H1 (cell line): ENCODE results near the gene TXNDC11. TPM values are rescaled to one million over a fixed set of nuclear protein-coding genes. Genes with fewer than 3 reads are reported as not detected.

Experiments used
- CTCF ChIA-PET: fragments of 300-600 bp; sonication (Branson Sonifier 250); formaldehyde crosslinking; loops from one replicate; lab custom pipeline; 2021; ENCODE audit not compliant: partially characterized antibody; lab: Charles Lee
- POLR2A ChIA-PET: fragments of 300-600 bp; sonication (Branson Sonifier 250); formaldehyde crosslinking; loops from one replicate; lab custom pipeline; 2021; ENCODE audit warnings: inconsistent platforms; ENCODE audit not compliant: partially characterized antibody; lab: Charles Lee
- DNase-seq, 2 experiments: peaks; one replicate each; pipeline versions ENCODE4 v3.0.0 to v3.0.0-alpha.2; 2010 to 2022; ENCODE audit warnings: low spot score in 2 of 2, low read depth in 1 of 2, mixed read lengths in 1 of 2
- FAIRE-seq: peaks from 2 replicates; lab custom pipeline; 2011; peaks lifted over from hg19 to GRCh38; lab: Jason Lieb, UNC
- H2AFZ ChIP-seq: 2 replicates; pipeline ENCODE4 v1.8.1; 2012; ENCODE audit warnings: low read length, inconsistent platforms
- H2AK5ac ChIP-seq: 2 replicates; pipeline ENCODE4 v1.6.1; 2013; ENCODE audit warnings: low read depth, low read length
- H2BK120ac ChIP-seq: replicated peaks from 2 replicates; pipeline ENCODE3; 2013; ENCODE audit warnings: low read depth, low read length, inconsistent platforms
- H2BK12ac ChIP-seq: 2 replicates; pipeline ENCODE4 v1.6.1; 2013; ENCODE audit warnings: low read depth, low read length
- H2BK15ac ChIP-seq: 2 replicates; pipeline ENCODE4 v1.6.1; 2013; ENCODE audit warnings: low read length
- H2BK20ac ChIP-seq: 2 replicates; pipeline ENCODE4 v1.6.1; 2013; ENCODE audit warnings: low read length
- H2BK5ac ChIP-seq: 2 replicates; pipeline ENCODE4 v1.6.1; 2013; ENCODE audit warnings: low read depth, low read length
- H3K14ac ChIP-seq: 2 replicates; pipeline ENCODE4 v1.6.1; 2013; ENCODE audit warnings: inconsistent platforms; ENCODE audit not compliant: insufficient read length
- H3K18ac ChIP-seq: 2 replicates; pipeline ENCODE4 v1.6.1; 2013; ENCODE audit warnings: low read length; ENCODE audit errors: extremely low read depth
- H3K23ac ChIP-seq: 2 replicates; pipeline ENCODE4 v1.6.1; 2013; ENCODE audit warnings: inconsistent platforms; ENCODE audit not compliant: insufficient read length
- H3K23me2 ChIP-seq: 2 replicates; pipeline ENCODE4 v1.6.1; 2013; ENCODE audit warnings: low read depth, low read length
- H3K27ac ChIP-seq: 2 replicates; pipeline ENCODE4 v1.6.1; 2011; ENCODE audit warnings: low read depth, low read length, inconsistent platforms
- H3K27me3 ChIP-seq, 4 experiments: replicated peaks in 1 of 4; 1 replicate in 1 of 4; 2 replicates in 3 of 4; pipeline versions ENCODE4 v1.6.1 to v1.8.1; 2011 to 2013; ENCODE audit warnings: low read length in 3 of 4, mild to moderate bottlenecking in 3 of 4, inconsistent platforms in 2 of 4, mixed read lengths in 2 of 4, moderate library complexity in 1 of 4; ENCODE audit not compliant: control insufficient read depth in 3 of 4, insufficient read depth in 3 of 4; ENCODE audit errors: extremely low read depth in 1 of 4
- H3K36me3 ChIP-seq, 4 experiments: 2 replicates each; pipeline versions ENCODE4 v1.6.1 to v1.8.1; 2011 to 2013; ENCODE audit warnings: mild to moderate bottlenecking in 4 of 4, low read length in 3 of 4, moderate library complexity in 2 of 4, control low read depth in 1 of 4, inconsistent platforms in 1 of 4; ENCODE audit not compliant: insufficient read depth in 4 of 4, control insufficient read depth in 2 of 4
- H3K4ac ChIP-seq: replicated peaks from 2 replicates; pipeline ENCODE3; 2013; ENCODE audit warnings: low read length, low read depth, mixed read lengths, inconsistent platforms; ENCODE audit not compliant: insufficient read length
- H3K4me1 ChIP-seq, 4 experiments: replicated peaks in 1 of 4; 1 replicate in 1 of 4; 2 replicates in 3 of 4; pipeline versions ENCODE4 v1.6.1 to v1.8.1; 2011 to 2013; ENCODE audit warnings: low read length in 3 of 4, inconsistent platforms in 2 of 4, mixed read lengths in 1 of 4; ENCODE audit not compliant: insufficient read depth in 4 of 4, control insufficient read depth in 3 of 4
- H3K4me2 ChIP-seq, 2 experiments: 2 replicates each; pipeline versions ENCODE4 v1.6.1 to v1.8.1; 2011 to 2013; ENCODE audit warnings: low read depth in 2 of 2, low read length in 2 of 2, control low read depth in 1 of 2, inconsistent platforms in 1 of 2, mild to moderate bottlenecking in 1 of 2; ENCODE audit not compliant: insufficient read depth in 1 of 2
- H3K4me3 ChIP-seq, 4 experiments: fragments of 200-600, 300-600 bp in 1 of 4; sonication (generic), shearing (Covaris generic), sonication (Bioruptor Twin) in 1 of 4; 2 replicates each; pipeline versions ENCODE4 v1.5.1 to v1.8.1; 2011 to 2016; ENCODE audit warnings: low read length in 4 of 4, low read depth in 3 of 4, control low read depth in 2 of 4, inconsistent platforms in 2 of 4, mild to moderate bottlenecking in 2 of 4, mixed read lengths in 1 of 4, moderate library complexity in 1 of 4; ENCODE audit not compliant: insufficient read depth in 2 of 4; ENCODE audit errors: extremely low read depth in 1 of 4
- H3K56ac ChIP-seq: replicated peaks from 2 replicates; pipeline ENCODE3; 2013; ENCODE audit warnings: low read depth, mild to moderate bottlenecking, mixed read lengths, low read length, inconsistent platforms; ENCODE audit not compliant: insufficient read length
- H3K79me1 ChIP-seq: 2 replicates; pipeline ENCODE4 v1.6.1; 2013; ENCODE audit warnings: low read depth, low read length, control low read depth
- H3K79me2 ChIP-seq, 2 experiments: 2 replicates each; pipeline versions ENCODE4 v1.6.1 to v1.8.1; 2012 to 2013; ENCODE audit warnings: low read length in 2 of 2, mild to moderate bottlenecking in 2 of 2, inconsistent platforms in 1 of 2; ENCODE audit not compliant: insufficient read depth in 2 of 2, control insufficient read depth in 1 of 2
- H3K9ac ChIP-seq, 4 experiments: replicated peaks in 1 of 4; 1 replicate in 1 of 4; 2 replicates in 3 of 4; pipeline versions ENCODE4 v1.6.1 to v1.8.1; 2011 to 2013; ENCODE audit warnings: low read depth in 3 of 4, low read length in 3 of 4, control low read depth in 2 of 4, mild to moderate bottlenecking in 2 of 4, moderate library complexity in 2 of 4, inconsistent platforms in 1 of 4; ENCODE audit errors: extremely low read depth in 1 of 4
- H3K9me3 ChIP-seq, 2 experiments: 2 replicates each; pipeline versions ENCODE4 v1.6.1 to v1.8.1; 2012 to 2013; ENCODE audit warnings: mild to moderate bottlenecking in 2 of 2, moderate library complexity in 2 of 2, control low read depth in 1 of 2, inconsistent platforms in 1 of 2, low read depth in 1 of 2, low read length in 1 of 2, mixed read lengths in 1 of 2; ENCODE audit not compliant: insufficient read depth in 2 of 2
- H4K20me1 ChIP-seq, 2 experiments: replicated peaks in 1 of 2; 2 replicates each; pipeline versions ENCODE3 to v1.8.1; 2011 to 2013; ENCODE audit warnings: inconsistent platforms in 2 of 2, low read length in 2 of 2, mild to moderate bottlenecking in 1 of 2; ENCODE audit not compliant: insufficient read depth in 2 of 2, control insufficient read depth in 1 of 2
- H4K5ac ChIP-seq: 2 replicates; pipeline ENCODE4 v1.6.1; 2013; ENCODE audit warnings: low read length, low read depth, mixed read lengths, inconsistent platforms; ENCODE audit not compliant: insufficient read length
- H4K8ac ChIP-seq: 2 replicates; pipeline ENCODE4 v1.8.0; 2013; ENCODE audit warnings: mild to moderate bottlenecking, moderate library complexity, low read length, inconsistent platforms; ENCODE audit not compliant: insufficient read depth; ENCODE audit errors: extremely low read depth
- H4K91ac ChIP-seq: replicated peaks from 2 replicates; pipeline ENCODE3; 2013; ENCODE audit warnings: low read length, mixed read lengths, inconsistent platforms; ENCODE audit not compliant: insufficient read length
- CBX8 ChIP-seq: fragments of 300-800, 300-1000 bp; sonication (generic); IDR thresholded peaks from 2 replicates; pipeline ENCODE4 v1.7.1; 2016; ENCODE audit warnings: low read depth, low read length, borderline replicate concordance
- HDAC6 ChIP-seq: IDR thresholded peaks from one replicate; pipeline ENCODE4 v1.7.1; 2012; ENCODE audit warnings: low read depth, mild to moderate bottlenecking, inconsistent platforms, low read length, moderate library complexity
- JUN ChIP-seq: IDR thresholded peaks from 2 replicates; pipeline ENCODE4 v1.6.1; 2011; ENCODE audit warnings: low read depth, mild to moderate bottlenecking, improper control_type of control experiment, low read length
- SIX5 ChIP-seq: IDR thresholded peaks from 2 replicates; pipeline ENCODE4 v1.6.1; 2011; ENCODE audit warnings: mild to moderate bottlenecking, low read depth, low read length
- TBP ChIP-seq: IDR thresholded peaks from 2 replicates; pipeline ENCODE4 v1.6.1; 2011; ENCODE audit warnings: low read depth, low read length, improper control_type of control experiment
- WGBS, 2 experiments: shearing (Covaris generic) in 1 of 2; methylation state at CpG; one replicate each; pipeline versions ENCODE4 v1.1.6 to v1.1.7; 2013 to 2015; ENCODE audit warnings: low lambda C conversion rate in 2 of 2, mixed read lengths in 2 of 2, inconsistent platforms in 1 of 2, low coverage in 1 of 2, missing lambda C conversion rate in 1 of 2; ENCODE audit not compliant: insufficient replicate concordance in 2 of 2, insufficient coverage in 1 of 2, insufficient read length in 1 of 2; ENCODE audit errors: extremely low coverage in 1 of 2, missing lambda C conversion rate in 1 of 2; 5-methylcytosine and 5-hydroxymethylcytosine counted together
- polyA plus RNA-seq, 7 experiments: library from polyadenylated mRNA; depleted of rRNA in 3 of 7; stranded (reverse) in 5 of 7; unstranded in 2 of 7; fragments of >200 nt in 5 of 7; fragments of 200-250 nt in 2 of 7; gene quantifications; 1 replicate in 5 of 7; 2 replicates in 1 of 7; 4 replicates in 1 of 7; pipeline versions ENCODE4 v1.2.1 to v1.2.3, GENCODE V29; 2011 to 2013; ENCODE audit warnings: missing spikeins in 2 of 7, mixed read lengths in 2 of 7
- total RNA-seq: library from RNA; stranded (reverse); fragmentation: NEBNext Ultra II Directional; extraction: Animal tissue kit (Norgen Biotek cat#: 25700); gene quantifications from 2 replicates; pipeline ENCODE4 v1.2.1, GENCODE V29; 2021
- TF ChIP-seq, protein P1 (sequence below): IDR thresholded peaks from 2 replicates; pipeline ENCODE4 v1.6.1; 2011; ENCODE audit warnings: low read depth, mild to moderate bottlenecking, low read length; ENCODE audit not compliant: insufficient read depth

The TXNDC11 gene
- total and polyA plus RNA-seq, 2 of the 8 experiments (the other 6 are each of a cell fraction or from before 2014, with no cell fraction given) = 13.5 to 13.8 TPM

DNA sequence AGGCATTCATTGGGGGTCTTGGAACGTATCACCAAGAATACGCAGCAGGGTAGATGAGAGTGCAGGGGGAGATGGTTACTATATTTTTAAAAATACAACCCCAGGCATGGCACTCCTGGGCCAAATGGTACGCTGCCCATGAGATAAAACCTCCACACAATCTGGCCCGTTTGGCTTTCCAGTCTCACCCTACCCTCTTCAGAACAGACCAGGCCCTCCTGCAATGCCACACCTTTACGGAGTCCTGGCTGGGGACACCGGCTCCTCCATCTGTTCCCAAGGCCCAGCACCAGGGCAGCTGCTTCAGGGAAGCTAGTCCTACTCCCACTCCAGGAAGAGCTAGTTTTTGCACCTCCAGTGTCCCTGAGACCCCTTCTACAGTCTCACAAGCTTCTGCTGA is 50.0 kb downstream of the TXNDC11 start:
- no peak overlapping the region for H2BK120ac ChIP-seq
- CTCF ChIA-PET = interaction anchor here (0.7 to 1.1 kb wide), 2 partner anchors 120 to 296 kb away, joined by 3 to 4 read pairs; no protein-coding TSS in a partner anchor
- H4K5ac ChIP-seq = no peak overlapping the region
- H3K23ac ChIP-seq = no peak overlapping the region
- no peak overlapping the region for H3K56ac ChIP-seq
- no peak overlapping the region for H2AK5ac ChIP-seq
- WGBS, 2 experiments = 94% methylated on average over 6 of the region's 6 CpGs; no CpG with 5 or more reads in 1 of the 2 experiments
- no peaks in the 10 kb centered on the region for H3K4me1 ChIP-seq
- TF ChIP-seq, protein P1, sequence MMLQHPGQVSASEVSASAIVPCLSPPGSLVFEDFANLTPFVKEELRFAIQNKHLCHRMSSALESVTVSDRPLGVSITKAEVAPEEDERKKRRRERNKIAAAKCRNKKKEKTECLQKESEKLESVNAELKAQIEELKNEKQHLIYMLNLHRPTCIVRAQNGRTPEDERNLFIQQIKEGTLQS = no peak
- TF ChIP-seq HDAC6 (no peak), SIX5 (no peak), CBX8 (no peak), TBP (no peak), JUN (no peak)
- no peak overlapping the region for H3K4ac ChIP-seq
- no peak overlapping the region for H3K27ac ChIP-seq
- no peak overlapping the region for H2BK5ac ChIP-seq
- no peak overlapping the region for H3K14ac ChIP-seq
- peaks cover 0 to 1% of the 10 kb centered on the region in 2 experiments for H4K20me1 ChIP-seq
- no peaks in the 10 kb centered on the region for H3K27me3 ChIP-seq
- H3K18ac ChIP-seq = no peak overlapping the region
- no peak overlapping the region for H3K9ac ChIP-seq
- no peak overlapping the region for H2AFZ ChIP-seq
- POLR2A ChIA-PET = interaction anchor here (1.0 kb wide), 1 partner anchor 9 kb away, joined by 4 read pairs; no protein-coding TSS in a partner anchor
- H3K9me3 ChIP-seq = no peaks in the 10 kb centered on the region
- DNase-seq (no peak), FAIRE-seq (no peak)
- H2BK15ac ChIP-seq = no peak overlapping the region
- H3K79me2 ChIP-seq = no peaks in the 10 kb centered on the region
- H2BK12ac ChIP-seq = no peak overlapping the region
- no peaks in the 10 kb centered on the region for H3K23me2 ChIP-seq
- peaks cover 8% of the 10 kb centered on the region for H3K79me1 ChIP-seq
- H3K36me3 ChIP-seq = peaks cover 0 to 24% (median 13%) of the 10 kb centered on the region in 4 experiments; a peak in 6 of 8 replicates
- no peak overlapping the region for H4K91ac ChIP-seq
- no peak overlapping the region for H2BK20ac ChIP-seq
- no peak overlapping the region for H3K4me3 ChIP-seq
- no peak overlapping the region for H3K4me2 ChIP-seq
- no peak overlapping the region for H4K8ac ChIP-seq
